Heart left ventricle (tissue), 13 donors: ENCODE measurements around the gene CAD.

Experiments used
- POLR2A ChIP-seq, 2 donors: fragments of 450-650 bp; IDR thresholded peaks; one replicate each; pipeline ENCODE4 v1.6.1; 2017; ENCODE audit warnings: antibody characterized with exemption in 2 of 2, mild to moderate bottlenecking in 2 of 2, moderate library complexity in 2 of 2
- TF ChIP-seq, protein P1 (sequence below), 12 donors: fragments of 200-600 bp; sonication (generic) in 4 of 12; IDR thresholded peaks; one replicate each; pipeline versions ENCODE4 v1.5.0 to v1.8.0; 2018 to 2022; ENCODE audit warnings: antibody characterized with exemption in 12 of 12, mild to moderate bottlenecking in 5 of 12
- donor health status: ischemic (EF 13 %, LVEDD 7.1; RV severe dilation, severe dysfunction).
- donor health status: DM: no; HTN: yes; CAD: no.
- donor health status: DM: no; HTN: no; CAD: no.
- donor health status: ischemic (EF 25% LVEDD 6.9; RV normal size, moderate dysfunction).
- donor health status: ischemic (EF 25% LVEDD 5.7; RV mildly dilated, moderate dysfunction).
- donor health status: ischemic (EF 35%, LVEDD 5.7; RV mildly dilated, moderate dysfunction).
- donor health status: nonischemic (EF 11% LVEDD 7.7; RV severe dilation, severe dysfunction).
- donor health status: DM: yes; HTN: yes; CAD: no.
- donor health status: PGD.
- donor health status: ischemic (EF 29% LVEDD 5.4; RV normal size, mild dysfunction).
- donor health status: nonischemic (EF 23%, LVEDD 6.1; RV moderate dilation, normal function).

DNA sequence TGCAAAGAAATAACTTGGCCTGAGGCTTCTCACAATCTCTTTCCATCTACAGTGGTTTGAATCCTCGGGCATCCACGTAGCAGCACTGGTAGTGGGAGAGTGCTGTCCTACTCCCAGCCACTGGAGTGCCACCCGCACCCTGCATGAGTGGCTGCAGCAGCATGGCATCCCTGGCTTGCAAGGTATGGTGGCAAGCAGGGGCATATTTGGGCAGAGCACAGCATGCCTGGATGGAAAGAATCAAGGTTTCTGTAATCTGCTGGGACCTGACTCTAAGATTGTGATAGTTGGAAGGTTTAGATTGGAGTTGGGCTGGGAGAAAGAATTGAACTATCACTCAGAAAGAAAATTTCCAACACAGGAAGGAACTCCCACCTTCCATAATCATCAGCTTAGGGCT lies 4.0 kb downstream of the CAD start:
- TF ChIP-seq, protein P1, sequence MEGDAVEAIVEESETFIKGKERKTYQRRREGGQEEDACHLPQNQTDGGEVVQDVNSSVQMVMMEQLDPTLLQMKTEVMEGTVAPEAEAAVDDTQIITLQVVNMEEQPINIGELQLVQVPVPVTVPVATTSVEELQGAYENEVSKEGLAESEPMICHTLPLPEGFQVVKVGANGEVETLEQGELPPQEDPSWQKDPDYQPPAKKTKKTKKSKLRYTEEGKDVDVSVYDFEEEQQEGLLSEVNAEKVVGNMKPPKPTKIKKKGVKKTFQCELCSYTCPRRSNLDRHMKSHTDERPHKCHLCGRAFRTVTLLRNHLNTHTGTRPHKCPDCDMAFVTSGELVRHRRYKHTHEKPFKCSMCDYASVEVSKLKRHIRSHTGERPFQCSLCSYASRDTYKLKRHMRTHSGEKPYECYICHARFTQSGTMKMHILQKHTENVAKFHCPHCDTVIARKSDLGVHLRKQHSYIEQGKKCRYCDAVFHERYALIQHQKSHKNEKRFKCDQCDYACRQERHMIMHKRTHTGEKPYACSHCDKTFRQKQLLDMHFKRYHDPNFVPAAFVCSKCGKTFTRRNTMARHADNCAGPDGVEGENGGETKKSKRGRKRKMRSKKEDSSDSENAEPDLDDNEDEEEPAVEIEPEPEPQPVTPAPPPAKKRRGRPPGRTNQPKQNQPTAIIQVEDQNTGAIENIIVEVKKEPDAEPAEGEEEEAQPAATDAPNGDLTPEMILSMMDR (IDR thresholded peaks at IDR 0.05), result no peak
- no peak for TF ChIP-seq POLR2A (IDR thresholded peaks at IDR 0.05)
